Suppressor macrophage (primary cell): ENCODE measurements around the gene PSENEN.
"Not testable (repeated sequence)": the region's sequence is repeated elsewhere in the genome, so short reads cannot be mapped to it uniquely, and the experiment has no call there.

ENCODE experiments used
- DNase-seq, 4 experiments: peaks; one replicate each; pipeline ENCODE4 v3.0.0-alpha.2; 2020 to 2022

The PSENEN gene

DNA sequence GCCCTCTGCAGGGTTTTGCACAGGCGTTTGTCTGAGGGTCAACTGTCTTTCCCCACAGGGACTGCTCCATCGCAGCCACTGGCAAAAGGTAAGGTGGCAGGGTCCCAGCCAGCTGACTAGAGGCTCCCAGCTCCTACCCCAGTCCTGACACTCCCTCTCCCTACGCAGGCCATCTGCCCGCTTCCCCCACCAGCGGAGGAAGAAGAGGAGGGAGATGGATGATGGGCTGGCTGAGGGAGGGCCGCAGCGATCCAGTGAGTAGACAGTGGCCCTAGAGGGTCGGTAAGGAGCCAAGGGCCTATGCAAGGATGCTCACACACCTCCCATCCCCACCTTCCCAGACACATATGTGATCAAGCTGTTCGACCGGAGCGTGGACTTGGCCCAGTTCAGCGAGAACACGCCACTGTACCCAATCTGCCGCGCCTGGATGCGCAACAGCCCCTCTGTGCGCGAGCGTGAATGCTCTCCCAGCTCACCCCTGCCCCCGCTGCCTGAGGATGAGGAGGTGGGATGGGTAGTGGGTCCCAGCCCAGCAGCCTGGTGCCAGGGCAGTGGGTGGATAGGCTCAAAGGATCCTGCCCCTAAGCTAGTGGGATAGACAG is 7.4 kb downstream of the PSENEN start:
- DNase-seq: no peak

DNA sequence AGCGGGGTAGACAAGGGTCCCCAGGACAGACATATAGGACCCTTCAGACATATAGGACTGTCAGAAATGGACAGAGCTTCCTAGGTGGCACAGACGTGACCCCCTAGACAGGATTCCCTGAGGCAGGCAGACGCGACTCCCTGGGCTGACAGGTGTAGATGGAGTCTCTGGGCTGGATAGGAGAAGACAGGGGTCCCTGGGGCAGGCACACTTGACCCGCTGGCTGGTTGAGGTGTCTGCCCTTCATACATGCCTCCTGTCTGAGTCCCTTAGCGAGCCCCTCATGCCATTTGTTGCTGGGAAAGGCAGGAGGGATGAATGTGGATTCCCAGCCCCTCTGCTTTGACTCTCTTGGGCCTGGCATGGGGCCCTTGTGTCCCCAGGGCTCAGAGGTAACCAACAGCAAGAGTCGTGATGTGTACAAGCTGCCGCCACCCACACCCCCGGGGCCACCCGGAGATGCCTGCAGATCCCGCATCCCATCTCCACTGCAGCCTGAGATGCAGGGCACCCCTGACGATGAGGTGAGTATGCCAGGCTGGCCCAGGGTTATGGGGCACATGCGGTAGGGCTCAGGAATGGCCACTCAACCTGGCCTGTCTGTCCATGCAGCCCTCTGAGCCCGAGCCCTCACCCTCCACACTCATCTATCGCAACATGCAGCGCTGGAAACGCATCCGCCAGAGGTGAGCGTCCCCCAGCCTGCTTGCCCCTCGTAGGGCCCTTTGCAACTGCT is 8.4 kb downstream of the PSENEN start:
- DNase-seq: no peak

DNA sequence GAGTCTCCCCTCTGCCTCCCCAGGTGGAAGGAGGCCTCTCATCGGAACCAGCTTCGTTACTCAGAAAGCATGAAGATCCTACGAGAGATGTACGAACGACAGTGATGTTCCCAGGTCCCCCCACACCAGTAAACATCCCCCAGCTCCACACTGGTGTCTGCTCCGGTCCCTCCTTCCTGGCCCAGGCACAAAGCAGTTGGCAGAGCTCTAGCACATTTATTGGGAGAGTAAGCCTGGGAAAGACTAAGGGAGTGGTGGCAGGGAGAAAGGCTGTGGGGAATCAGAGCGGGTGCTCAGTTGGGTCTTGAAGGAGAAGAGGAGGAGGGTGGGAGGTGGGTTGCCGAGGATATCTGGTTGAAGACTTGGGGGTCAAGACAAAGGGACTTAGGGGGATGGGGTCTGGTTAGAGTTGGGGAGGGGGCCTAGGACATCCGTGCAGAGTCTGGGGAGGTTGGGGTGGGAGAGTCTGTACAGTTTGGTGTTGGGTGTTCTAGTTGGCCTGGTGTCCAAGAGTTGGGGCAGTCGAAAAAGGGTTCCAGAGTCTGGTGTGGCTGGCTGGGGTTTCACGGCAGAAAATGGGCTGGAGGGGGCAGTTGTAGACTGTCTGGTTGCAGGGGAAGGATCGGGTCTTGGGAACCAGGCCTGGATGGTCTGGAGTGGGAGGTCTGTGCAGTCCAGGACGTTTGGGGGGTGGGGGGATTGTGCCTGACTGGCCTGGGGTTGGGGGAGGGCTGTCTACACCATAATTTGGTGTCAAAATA is 9.1 kb downstream of the PSENEN start:
- DNase-seq: no peak

DNA sequence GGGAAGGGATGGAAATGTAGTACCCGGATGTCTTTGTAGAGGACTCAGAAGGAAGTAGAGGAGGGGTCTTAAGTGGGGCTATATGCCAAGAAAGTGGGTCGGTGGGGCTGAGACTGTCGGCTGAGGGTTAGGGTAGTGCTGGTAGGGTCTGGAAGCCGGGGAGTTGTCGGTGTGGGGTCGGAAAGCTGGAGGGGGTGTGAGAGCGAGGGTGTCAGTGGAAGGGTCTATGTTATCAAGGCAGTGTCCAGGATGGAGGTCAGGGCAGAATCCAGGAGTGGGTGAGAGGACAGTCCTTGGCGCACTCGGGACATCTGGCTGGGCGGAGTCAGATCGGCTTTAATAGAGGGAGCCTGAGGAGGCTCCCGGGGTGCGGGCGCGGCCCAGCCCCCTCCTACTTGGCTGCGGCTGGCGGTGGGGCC is 9.7 kb downstream of the PSENEN start:
- no peak for DNase-seq

DNA sequence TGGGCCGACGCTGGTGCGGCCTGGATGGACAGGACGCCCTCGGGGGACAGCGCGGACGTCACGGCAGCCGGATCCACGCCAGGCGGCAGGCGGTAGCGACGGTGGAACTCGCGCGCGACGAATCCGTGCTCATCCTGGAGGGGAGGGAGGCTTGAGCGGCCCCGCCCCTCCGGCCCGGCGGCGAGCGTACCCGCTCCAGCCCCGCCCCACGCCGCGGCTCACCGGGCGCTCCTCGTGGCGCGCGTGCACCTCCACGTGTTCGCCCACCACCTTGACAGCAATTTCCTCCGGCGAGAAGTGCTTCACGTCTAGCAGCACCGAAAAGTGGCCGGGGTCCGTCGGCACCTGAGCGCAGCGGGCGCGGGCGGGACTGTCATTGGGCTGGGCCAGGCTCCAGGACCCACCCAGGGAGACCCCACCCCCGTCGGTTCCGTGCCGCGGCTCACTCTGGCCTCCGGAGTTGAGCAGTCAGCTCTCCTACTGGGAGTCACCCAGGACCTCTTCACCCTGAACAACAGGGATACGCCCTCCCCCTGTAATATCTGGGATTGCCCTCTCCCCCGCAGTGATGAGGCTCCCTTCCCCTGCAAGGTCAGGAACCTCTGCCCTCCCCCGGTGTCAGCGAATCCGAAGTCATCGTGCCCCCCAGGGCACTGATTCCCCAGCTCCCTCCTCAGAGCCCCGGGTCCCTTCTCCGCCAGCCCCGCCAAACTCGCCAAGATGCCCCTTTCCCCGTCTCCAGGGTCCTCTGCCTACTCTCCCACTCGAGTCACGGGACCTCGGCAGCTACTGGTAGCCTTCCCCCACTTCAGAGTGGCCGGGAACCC is 10.3 kb downstream of the PSENEN start:
- DNase-seq: peak in 3 of 4 experiments; percentile 12 to 51 (median 27)

DNA sequence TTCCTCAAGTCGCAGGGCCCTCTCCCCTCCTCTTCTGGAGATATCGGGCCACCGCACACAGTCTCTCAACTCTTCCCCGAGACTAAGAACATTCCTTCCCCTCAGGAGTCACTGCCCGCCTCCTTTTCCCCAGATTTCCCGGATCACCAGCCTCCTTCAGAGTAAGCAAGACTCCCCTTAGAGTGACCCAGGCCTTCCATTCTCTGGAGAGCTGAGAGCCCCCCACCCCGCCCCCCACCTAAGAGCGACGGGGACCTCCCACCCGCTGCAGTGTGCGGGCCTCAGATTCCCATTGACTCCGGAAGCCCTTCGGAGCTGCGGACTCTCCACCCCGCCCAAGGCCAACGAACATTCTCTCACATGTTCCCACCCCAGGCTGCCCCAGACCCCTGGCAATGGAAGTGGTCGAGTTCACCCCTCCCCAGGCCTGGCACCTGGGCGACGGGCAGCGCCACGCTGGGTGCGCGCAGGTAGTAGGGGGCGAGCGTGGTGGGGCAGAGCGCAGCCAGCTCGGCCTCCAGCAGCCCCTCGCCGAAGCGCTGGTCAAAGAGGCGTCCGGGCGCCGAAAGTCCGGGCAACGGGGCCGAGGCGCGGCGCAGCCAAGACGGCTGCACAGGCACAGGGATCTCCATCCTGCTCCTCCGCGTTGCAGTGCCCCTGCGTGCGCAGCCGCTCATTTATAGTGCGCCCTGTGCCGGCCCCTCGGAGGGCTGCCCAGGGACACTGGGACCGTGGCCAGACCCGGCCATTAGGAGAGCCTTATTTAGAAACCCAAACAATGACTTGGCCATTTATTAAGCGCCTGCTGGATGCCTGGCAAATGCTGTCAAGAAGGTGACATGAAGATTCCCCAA is 11.2 kb downstream of the PSENEN start, which contains the start of gene HSPB6:
HSPB6 (minus strand) TSS at position 653 of the 854 bp plus-strand sequence; CDS start at position 632, 21 bp downstream.
- DNase-seq: peak in 2 of 4 experiments; percentile 11 to 20

DNA sequence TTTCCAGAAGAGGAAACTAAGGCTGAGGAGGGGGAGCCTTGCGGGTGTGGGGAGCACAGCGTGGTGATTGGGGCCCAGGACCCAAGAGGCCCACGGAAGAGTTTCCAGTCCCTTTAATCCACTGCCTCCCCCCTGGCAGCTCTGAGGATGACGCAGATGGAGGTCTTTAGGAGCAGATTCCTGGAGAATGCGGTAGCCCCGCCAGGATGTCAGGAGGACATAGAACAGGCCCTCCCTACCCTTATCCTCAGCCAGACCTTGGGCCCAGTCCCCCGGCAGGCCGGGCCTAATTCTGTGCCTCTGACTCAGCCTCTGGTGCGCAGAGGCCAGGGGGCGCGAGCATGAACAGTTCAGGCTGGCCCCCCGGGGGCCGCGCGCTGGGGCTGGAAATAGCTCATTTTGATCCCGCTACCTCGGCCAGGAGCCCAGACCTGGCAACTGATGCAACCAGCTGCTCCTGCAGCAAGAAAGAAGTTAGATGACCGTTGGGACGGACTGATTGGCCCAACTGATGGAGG is 11.8 kb downstream of the PSENEN start:
- DNase-seq: peak in 3 of 4 experiments; percentile 15 to 44 (median 31)

DNA sequence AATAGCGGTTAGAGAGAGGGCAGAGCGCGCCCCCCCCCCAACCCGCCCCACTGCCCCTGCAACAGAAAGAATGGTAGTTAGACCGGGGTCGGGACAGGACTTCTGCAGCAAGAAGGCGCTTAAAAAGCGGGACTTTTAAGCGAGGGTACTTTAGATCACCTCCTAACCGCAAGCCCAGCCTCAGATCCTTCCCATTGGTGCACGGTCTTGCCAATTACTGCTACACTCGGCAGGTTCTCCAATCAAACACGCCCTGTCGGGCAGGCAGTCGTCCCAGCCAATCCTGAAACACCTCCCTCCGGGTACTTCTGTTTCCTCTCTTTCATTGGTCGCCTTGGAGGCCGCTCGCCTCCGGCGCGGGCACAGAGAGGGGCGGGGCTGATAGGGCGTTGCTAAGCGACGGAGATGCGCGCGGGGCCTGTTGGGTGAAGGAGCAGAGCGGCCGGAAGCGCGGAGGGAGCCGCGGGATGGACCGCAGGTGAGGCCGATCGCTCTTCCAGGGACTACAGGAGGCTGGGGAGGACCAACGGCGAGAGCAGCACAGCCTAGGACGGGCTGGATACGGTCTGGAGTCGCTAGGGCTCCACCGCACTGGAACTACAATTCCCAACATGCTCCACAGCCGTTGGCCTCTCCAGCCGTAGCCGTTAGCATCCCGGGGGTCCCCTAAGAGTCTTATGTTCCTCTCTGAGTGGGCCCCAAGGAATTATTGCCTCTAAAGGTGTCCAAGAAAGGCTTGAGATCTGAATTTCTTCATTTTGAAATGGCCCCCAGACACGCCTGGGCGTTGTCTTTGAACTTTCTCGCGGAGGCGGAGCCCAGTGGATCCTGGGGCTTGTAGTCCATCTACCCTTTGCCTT is 12.5 kb downstream of the PSENEN start, which contains the start of gene PROSER3:
PROSER3 (plus strand) TSS at position 428 of the 860 bp plus-strand sequence; CDS start at position 468, 40 bp downstream.
- DNase-seq: peak; percentile 98 to 100 (median 99)

DNA sequence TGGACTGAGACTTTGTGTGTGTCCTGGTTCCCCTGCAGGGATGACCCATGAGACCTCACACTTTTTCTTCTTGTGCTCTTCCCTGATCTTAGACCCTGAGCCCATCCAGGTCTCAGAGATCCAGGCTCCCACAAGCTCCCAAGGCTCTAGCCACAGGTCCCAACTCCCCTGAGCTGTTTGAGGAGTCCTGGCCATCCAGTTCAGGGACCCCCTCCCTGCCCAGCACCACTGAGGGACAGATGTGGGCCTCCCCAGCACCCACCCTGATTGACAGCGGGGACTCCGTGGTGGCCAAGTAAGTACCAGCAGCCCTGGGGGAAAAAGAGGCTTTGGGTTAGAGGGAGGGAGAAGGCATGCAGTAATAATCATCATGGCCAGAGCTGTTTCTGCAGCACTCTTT is 14.2 kb downstream of the PSENEN start:
- no peak for DNase-seq

DNA sequence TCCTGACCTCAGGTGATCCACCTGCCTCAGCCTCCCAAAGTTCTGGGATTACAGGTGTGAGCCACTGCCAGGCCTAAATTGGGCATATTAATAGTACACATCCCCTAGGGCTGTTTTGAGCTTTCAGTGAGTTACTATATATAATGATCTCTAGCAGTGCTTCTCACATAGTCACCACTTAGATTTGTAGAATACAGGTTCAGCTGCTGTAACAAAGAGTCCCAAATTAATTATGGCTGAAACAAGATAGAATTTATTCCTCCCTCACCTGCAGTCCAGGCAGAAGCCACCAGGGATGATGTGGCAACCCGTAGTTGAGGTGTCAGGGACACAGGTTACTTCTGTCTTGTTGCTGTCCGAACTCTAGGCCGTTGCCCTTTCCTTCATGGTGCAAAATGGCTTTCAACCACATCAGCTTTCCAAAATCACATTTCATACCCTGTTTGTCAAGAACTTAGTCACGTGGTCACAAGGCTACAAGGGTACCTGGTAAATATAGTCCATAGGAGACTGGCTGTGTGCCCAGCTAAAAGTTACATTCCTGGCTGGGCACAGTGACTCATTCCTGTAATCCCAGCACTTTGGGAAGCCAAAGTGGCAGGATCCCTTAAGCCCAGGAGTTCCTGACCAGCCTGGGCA is 15.4 kb downstream of the PSENEN start:
- DNase-seq: no peak

DNA sequence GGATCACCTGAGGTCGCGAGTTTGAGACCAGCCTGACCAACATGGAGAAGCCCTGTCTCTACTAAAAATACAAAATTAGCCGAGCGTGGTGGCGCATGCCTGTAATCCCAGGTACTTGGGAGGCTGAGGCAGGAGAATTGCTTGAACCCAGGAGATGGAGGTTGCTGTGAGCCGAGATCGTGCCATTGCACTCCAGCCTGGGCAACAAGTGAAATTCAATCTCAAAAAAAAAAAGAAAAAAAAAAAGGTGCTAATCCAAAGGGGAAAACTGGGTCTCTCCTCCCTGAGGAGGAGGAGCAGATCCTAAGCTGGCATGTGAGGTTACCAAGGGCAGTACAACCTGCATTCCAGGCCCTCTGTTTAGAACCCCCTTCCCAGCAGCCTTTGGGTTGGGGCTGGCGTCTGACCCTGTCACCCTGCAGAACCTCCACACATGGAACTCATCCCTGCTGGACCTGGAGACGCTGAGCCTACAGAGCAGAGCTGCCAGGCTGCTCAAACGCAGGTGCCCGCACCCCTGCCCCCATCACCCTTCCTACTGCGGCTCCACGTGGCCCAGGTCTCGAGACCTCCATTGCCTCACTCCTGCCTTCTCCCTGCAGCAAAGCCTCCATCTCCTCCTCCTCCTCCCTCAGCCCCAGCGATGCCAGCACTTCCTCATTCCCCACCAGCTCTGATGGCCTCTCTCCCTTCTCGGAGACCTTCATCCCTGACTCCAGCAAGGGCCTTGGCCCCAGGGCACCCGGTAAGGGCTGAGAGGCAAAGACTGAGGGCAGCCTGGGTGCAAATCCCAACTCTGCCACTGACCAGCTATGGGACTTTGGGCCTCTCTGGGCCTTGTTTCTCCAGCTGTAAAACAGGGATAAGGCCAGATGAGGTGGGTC is 19.2 kb downstream of the PSENEN start:
- DNase-seq: no peak

DNA sequence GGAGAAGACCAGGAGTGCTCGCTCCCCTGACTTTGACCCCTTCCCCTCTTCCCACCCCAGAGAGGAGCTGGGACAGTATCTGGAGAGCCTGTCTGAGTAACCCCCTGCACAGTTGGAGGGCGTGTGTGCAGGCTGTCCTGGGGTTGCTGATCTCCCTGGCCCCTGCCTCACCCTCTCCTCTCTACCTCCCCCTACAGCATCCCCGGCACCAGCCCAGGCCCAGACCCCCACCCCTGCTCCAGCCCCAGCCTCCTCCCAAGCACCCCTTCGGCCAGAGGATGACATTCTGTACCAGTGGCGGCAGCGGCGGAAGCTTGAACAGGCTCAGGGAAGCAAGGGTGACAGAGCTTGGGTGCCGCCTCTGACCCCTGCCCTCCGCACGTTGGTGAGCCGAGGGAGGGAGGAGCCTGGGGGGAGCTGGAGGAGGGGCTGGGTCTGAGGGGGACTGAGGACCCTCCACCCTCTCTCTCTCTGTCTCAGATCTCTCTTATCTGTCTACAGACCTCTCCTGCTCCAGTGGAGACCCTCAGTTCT is 21.2 kb downstream of the PSENEN start:
- DNase-seq: no peak

DNA sequence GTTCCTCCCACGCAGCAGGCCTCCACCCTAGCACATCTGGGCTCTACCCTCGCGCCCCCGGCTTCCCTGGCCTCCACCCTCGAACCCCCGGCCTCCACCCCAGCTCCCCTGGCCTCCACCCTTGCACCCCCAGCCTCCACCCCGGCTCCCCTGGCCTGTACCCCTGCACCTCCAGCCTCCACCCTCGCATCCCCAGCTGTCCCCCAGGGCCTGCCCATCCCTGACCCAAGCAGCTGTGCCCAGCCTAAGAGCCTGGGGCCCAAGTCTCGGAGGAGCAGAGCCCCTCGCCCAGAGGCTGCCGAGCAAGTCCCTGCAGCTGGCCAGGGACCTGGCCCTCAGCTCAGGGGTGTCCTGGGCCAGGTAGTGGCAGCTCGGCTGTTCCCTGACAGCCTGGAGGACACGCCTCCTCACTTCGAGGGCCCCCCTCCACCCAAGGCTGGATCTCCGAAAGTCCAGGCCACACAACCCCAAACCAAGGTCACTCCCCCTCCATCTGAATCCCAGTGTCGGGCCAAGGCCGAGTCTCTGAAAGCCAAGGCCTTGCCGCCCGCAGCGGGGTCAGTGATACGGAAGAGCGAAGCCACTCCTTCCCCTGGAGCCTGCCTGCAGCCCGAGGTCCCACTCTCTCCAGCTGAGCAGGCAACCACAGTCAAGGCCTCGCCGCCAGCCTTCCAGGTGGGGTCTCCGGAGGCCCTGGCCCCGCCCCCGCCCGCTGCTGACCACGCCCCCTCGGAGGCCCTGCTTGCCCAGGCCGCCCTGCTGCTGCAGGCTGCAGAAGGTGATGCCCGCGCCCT is 22.0 kb downstream of the PSENEN start:
- no peak for DNase-seq

DNA sequence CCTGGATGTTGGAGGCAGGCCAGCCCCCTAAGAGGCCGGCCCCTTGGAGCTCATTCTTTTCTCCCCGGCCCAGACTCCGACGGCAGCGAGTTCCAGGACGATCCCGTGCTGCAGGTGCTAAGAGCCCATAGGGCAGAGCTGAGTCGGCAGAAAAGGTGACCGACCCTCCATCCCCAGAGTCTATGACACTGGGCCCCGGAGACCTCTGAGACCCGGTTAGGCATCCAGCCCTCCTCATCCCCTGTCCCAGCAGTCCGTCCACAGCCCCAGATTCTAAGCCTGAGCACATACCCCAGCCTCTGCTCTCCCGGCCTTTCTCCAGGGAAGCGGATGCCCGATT is 22.6 kb downstream of the PSENEN start:
- DNase-seq: no peak

DNA sequence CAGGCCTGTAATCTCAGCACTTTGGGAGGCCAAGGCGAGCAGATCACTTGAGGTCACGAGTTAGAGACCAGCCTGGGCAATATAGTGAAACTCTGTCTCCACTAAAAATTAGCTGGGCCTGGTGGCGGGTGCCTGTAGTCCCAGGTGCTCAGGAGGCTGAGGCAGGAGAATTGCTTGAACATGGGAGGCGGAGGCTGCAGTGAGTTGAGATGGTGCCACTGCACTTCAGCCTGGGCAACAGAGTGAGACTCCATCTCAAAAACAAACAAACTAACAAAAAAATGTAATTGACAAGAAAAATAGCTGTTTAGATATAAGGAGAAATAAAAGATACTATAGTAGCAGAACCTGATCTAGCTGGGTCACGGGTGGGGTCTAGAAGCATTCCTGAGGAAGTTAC is 26.9 kb downstream of the PSENEN start:
- not testable (repeated sequence) for DNase-seq

DNA sequence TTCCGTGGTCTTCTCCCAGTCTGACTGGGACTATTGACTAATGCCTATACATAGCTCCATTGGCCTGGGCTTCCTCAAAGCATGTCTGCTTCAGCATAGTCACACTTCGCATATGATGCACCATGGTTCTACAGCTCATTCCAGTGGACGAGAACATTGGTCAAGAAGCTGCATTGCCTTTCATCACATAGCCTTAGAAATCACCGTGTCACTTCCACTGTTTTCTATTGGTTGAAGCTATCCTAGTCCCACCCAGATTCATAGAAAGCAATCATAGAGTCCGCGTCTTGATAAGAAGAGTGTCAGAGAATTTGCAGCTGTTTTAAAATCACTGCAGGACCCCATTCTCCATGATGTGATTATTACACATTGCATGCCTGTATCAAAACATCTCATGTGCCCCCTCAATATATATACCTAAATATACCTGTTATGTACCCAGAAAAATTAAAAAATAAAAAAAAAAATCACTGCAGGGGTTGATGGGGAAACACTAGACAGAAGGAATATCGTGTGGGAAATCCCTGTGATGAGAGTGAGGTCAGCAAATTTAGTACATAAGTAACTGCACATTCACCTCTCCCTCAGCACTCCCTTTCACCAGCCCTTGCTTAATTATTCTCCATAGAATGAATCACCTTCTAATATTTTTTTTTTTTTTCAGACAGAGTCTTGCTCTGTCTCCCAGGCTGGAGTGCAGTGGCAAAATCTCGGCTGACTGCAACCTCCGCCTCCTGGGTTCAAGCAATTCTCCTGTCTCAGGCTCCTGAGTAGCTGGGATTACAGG is 27.8 kb downstream of the PSENEN start:
- DNase-seq: no peak
